Prostate gland (tissue), 2 donors: ENCODE data around the gene RNF146.

ENCODE experiments used
- POLR2AphosphoS5 ChIP-seq: sonication (generic); formaldehyde crosslinking; IDR thresholded peaks from one replicate; pipeline ENCODE4 v1.6.1; 2017; ENCODE audit warnings: antibody characterized with exemption
- TF ChIP-seq, protein P1 (sequence below), 4 experiments: fragments of 200-600 bp in 2 of 4; fragments of 450-650 bp in 2 of 4; sonication (generic) in 2 of 4; IDR thresholded peaks; 1 replicate in 3 of 4; 2 replicates in 1 of 4; pipeline ENCODE4 v1.5.1; 2016 to 2019; ENCODE audit warnings: antibody characterized with exemption in 4 of 4, mild to moderate bottlenecking in 2 of 4, moderate library complexity in 2 of 4

DNA sequence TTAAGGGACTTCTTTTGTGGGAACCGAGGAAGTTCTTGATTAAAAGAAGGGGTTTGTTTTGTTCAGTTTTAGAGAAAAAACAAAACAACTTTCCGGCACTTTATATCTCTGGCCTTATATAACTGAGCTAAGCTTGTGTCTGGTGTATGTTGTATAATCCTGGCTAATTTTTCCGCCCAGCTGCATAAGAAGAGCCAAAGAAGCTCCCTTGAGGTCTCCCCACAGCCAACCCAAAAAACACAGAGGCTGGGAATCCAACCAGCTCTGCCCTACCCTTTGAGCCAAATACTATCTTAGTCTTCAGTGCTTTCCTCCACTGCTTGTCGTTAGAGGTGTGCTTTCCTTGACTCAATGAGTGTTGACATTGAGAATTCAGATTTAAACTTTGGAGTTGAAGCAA lies 45.5 kb upstream of the RNF146 start:
- TF ChIP-seq POLR2AphosphoS5: no peak
- TF ChIP-seq, protein P1, sequence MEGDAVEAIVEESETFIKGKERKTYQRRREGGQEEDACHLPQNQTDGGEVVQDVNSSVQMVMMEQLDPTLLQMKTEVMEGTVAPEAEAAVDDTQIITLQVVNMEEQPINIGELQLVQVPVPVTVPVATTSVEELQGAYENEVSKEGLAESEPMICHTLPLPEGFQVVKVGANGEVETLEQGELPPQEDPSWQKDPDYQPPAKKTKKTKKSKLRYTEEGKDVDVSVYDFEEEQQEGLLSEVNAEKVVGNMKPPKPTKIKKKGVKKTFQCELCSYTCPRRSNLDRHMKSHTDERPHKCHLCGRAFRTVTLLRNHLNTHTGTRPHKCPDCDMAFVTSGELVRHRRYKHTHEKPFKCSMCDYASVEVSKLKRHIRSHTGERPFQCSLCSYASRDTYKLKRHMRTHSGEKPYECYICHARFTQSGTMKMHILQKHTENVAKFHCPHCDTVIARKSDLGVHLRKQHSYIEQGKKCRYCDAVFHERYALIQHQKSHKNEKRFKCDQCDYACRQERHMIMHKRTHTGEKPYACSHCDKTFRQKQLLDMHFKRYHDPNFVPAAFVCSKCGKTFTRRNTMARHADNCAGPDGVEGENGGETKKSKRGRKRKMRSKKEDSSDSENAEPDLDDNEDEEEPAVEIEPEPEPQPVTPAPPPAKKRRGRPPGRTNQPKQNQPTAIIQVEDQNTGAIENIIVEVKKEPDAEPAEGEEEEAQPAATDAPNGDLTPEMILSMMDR (IDR thresholded peaks at IDR 0.05): no peak
